Fibroblast of lung (primary cell): Measurements from ENCODE around the gene SAPCD2.

Experiments
- CTCF ChIP-seq, 2 donors: IDR thresholded peaks in 1 of 2; conservative IDR thresholded peaks in 1 of 2; 1 replicate in 1 of 2; 2 replicates in 1 of 2; pipeline ENCODE4 v1.5.1; 2011 to 2012; ENCODE audit warnings: low read length in 2 of 2, control low read depth in 1 of 2, inconsistent platforms in 1 of 2, low read depth in 1 of 2, mild to moderate bottlenecking in 1 of 2
- EZH2 ChIP-seq: IDR thresholded peaks from 2 replicates; pipeline ENCODE4 v1.5.1; 2012; ENCODE audit warnings: low read length, control low read depth, mild to moderate bottlenecking; ENCODE audit errors: missing control alignments

DNA sequence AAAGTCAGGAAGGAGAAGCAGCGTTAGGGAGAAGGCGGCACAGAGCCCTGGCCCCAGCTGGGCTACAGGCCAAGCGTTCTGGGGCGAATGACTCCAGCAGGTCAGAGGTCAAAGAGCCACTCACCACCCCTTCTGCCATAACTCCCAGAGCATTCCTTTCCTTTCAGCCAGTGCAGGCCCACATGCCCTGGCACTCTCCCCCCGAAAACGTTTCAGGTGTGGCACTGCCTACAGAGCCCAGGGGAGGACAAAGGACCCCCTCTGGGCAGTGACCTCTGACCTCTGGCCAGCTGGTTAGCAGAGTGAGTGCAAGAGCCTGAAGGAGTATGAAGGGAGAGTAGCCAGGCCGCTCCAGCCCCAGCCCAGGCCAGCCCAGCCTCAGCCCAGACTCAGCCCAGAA, 47.2 kb downstream of the SAPCD2 start:
- TF ChIP-seq CTCF (conservative IDR thresholded peaks at IDR 0.05 in 1 of 2, IDR thresholded peaks at IDR 0.05 in 1 of 2; ENCODE audit: low read depth in 1 of 2, low read length in 2 of 2) (no peak), EZH2 (no peak)
